Measurements from ENCODE around the gene HOXD8.

The HOXD8 gene

GRCh38 chr2:176147800-176148496 lies 18.4 kb downstream of the HOXD8 start:
- DNase-seq (ENCODE audit: low read depth), result no peak

GRCh38 chr2:176148751-176149421 lies 19.4 kb downstream of the HOXD8 start:
- DNase-seq (ENCODE audit: low read depth), result no peak

- DNase-seq (ENCODE audit: low read depth), result no peak
Measured at GRCh38 chr2:176149481-176149938, 20.0 kb downstream of the HOXD8 start.

- no peak for DNase-seq (ENCODE audit: low read depth)
Measured at GRCh38 chr2:176149939-176150583, 20.6 kb downstream of the HOXD8 start.

GRCh38 chr2:176150584-176151441 lies 21.3 kb downstream of the HOXD8 start:
- DNase-seq (ENCODE audit: low read depth), result no peak

GRCh38 chr2:176151442-176152287 lies 22.2 kb downstream of the HOXD8 start, which contains the start of gene HOXD4:
Gene HOXD4 (plus strand): TSS chr2:176151550. CDS start chr2:176151634, 84 bp downstream.
- no peak for DNase-seq (ENCODE audit: low read depth)

GRCh38 chr2:176152350-176153181 lies 23.1 kb downstream of the HOXD8 start:
- no peak for DNase-seq (ENCODE audit: low read depth)

GRCh38 chr2:176154576-176155252 lies 25.2 kb downstream of the HOXD8 start:
- DNase-seq (ENCODE audit: low read depth), result no peak

GRCh38 chr2:176155356-176156044 lies 26.0 kb downstream of the HOXD8 start:
- DNase-seq (ENCODE audit: low read depth), result no peak

- DNase-seq (ENCODE audit: low read depth), result no peak
Measured at GRCh38 chr2:176156301-176156806, 26.8 kb downstream of the HOXD8 start.

GRCh38 chr2:176156807-176157498 lies 27.4 kb downstream of the HOXD8 start, which contains the start of gene HOXD3:
Gene HOXD3 (plus strand): TSS chr2:176157307. CDS start chr2:176169115, 11,808 bp downstream.
- no peak for DNase-seq (ENCODE audit: low read depth)

GRCh38 chr2:176157499-176158185 lies 28.1 kb downstream of the HOXD8 start:
- no peak for DNase-seq (ENCODE audit: low read depth)

GRCh38 chr2:176158186-176158591 lies 28.7 kb downstream of the HOXD8 start:
- DNase-seq (ENCODE audit: low read depth), result no peak

GRCh38 chr2:176158855-176159662 lies 29.6 kb downstream of the HOXD8 start:
- no peak for DNase-seq (ENCODE audit: low read depth)

- no peak for DNase-seq (ENCODE audit: low read depth)
Measured at GRCh38 chr2:176159663-176160250, 30.3 kb downstream of the HOXD8 start.

All from GM04503 (cell line).